GM18511 (cell line): ENCODE results near the gene KAT6B.
"Not testable (repeated sequence)": the region's sequence is repeated elsewhere in the genome, so short reads cannot be mapped to it uniquely, and the experiment has no call there.

Experiments used
- ATAC-seq: cut with Tn5 transposase; IDR thresholded peaks from one replicate; pipeline ENCODE4 v1.9.1; 2021; ENCODE audit warnings: mild to moderate bottlenecking, moderate library complexity; ENCODE audit not compliant: unreplicated experiment

Gene KAT6B

DNA sequence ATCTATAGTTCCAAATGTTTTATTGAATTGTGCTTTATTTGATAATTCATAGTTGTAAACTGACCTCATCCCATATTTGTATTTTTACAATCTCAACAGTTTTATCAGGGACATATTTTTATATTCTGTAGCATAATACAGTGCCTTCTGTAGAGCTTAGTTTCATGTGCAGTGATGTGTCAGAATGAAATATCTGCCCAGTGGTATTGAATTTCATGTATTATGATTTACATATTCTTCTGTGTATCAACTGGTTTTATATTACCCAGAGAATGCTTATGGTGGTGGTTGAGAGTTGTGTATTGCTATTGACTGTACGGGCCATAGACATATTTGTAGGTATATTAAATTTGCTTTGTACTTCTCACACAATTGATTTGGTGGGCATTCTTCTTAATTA is 89.9 kb downstream of the KAT6B start:
- no peak for ATAC-seq

DNA sequence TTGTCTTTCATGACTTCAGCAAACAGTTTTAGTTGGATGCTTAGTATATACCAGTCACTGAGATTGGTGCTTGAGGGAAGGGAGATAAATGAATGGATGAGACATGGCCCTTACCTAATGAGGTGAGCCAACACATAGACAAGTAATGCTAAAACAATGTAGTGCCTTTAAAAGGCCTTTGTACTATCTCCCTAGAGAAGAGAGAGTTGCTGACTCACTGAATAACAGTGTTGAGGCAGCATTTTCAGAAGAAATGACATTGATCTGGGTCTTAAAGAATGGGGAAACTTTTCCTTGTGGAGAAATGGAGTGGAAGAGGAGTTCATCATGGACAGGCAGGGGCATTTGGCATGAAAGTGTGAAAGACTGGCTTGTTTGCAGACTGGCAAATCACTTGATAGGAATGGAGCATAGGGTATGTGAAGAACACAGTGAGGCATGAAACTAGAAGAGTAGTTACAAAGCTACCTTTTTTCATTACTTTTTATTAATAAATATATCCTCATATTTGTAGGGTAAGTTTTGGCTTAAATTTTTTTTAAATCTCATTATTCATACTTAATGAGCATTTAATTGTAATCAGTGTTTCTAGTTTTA is 91.2 kb downstream of the KAT6B start:
- no peak for ATAC-seq

DNA sequence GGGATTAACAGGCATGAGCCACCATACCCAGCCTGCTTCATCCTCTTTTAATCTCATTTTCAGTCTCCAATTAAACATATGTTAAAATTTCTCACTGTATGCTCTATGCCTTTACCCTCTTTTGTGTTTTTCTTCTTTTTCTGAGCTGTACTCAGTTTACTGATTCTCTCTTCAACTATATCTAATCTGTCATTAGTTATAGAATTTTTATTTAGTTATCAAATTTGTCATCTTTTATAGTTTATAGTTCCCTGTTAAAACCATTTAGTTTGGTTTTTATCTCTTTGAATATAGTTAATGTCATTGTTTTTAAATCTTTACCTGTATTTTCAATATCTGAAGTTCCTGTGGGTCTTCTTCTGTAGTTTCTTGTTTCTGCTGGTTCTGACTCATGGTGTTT is 93.3 kb downstream of the KAT6B start:
- ATAC-seq, result no peak

DNA sequence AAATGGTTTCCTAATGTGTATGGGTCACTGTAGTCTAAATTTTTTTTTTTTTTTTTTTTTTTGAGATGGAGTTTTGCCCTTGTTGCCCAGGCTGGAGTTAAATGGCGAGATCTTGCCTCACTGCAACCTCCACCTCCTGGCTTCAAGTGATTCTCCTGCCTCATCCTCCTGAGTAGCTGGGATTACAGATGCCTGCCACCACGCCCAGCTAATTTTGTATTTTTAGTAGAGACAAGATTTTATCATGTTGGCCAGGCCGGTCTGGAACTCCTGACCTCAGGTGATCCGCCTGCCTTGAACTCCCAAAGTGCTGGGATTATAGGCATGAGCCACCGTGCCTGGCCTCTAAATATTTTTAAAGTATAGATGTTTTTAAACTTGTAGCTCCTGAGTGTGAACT is 94.7 kb downstream of the KAT6B start:
- not testable (repeated sequence) for ATAC-seq

DNA sequence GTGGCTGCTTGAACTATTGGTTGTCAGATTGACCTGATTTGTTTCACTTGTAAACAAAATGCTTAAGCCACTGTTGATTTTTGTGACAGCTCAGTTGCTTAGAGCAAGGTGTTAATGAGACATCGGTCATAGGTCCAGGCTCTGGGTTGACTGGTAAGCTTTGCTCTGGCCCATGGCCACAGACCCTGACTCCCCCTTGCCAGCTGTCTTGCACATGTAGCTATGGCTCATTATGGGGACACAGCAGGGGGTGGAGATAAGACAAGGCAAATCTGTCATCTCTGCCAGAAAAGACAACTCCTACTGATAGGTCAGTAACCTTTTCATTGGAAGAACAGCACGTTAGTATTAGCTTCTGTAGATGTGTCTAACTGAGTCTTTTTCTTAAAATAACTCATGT is 95.3 kb downstream of the KAT6B start:
- no peak for ATAC-seq

DNA sequence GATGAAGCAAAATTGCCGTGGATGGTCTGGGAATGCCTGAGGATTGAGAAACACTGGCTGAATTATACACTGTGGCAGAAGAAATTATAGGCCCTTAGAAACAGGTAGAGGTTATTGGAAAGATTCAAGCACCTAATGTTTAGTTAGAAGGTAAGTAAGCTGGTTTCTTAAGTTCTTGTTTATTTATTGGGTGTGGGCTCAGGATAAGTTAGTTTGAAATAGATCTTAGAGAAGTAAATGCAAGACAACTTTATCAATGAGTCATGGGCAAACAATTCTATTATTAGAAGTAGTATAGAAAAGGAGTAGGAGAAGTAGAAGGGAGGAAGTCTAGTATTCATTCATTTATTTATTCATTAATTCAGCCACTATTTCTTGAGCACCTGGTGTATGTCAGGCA is 96.5 kb downstream of the KAT6B start:
- no peak for ATAC-seq

DNA sequence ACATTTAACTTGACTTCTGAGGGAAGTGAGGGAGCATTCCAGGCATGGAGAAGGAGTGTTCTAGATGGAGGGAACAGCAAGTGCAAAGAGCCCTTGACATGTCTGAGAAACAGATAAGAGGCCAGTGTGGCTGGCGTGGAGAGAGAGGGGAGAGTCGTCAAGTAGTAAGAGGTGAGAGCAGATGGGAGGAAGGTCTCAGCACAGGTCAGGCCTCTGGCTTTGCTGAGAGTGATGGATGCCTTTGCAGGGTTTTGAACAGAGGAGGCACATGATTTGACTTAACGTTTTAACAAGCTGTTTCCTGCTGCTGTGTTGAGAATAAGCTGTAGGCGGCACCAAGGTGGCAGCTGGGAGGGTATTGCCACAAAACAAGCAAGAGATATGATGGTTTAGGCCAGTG is 97.2 kb downstream of the KAT6B start:
- ATAC-seq, result no peak

DNA sequence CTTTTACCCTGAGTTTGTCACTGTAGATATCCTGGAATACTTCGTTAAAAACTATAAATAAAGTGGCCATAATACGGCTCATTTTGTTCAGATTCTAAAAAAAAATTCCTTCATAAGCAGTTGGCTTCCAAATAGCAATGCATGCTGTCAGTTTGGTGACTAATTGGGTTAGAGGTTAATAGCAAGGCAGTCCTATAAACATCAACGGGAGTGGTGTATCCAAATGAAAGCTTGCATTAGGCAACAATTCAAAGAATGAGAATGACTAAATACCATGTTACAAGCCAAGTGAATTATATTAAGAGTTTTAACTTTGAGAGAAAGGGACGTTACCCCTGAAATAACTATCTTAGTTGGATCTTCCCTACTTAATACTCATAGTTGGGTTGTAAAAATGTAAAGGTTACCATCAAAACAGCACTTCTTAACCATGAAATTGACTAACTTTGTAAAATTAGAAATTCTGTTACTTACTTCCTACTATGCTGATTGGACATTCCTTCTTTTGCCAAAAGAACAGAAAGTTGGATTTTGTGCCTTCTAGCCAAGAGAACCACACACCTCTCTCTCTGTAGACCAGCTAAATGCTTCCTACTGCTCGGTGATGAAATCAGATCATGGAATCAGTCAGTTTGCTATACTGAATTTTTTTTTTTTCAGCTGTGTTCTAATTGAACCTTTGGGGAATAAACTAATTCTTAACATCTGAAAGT is 98.0 kb downstream of the KAT6B start:
- ATAC-seq, result no peak

DNA sequence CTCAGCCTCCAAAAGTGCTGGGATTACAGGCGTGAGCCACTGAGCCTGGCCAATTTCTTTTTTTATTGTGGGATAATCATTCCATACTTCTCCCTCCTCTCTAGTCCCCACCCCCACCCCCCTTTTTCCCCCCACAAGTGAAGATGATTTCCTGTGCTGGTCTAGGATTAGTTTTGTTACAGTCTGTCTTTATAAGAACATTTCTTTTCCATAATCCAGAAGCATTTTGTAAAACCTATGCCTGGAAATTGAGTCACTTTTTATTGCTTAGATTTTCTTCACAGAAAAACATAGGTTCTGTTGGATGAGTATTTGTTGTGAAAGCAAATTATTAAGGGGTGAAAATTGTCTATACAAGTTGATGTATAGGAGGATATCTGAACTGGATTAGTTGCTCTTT is 98.9 kb downstream of the KAT6B start:
- no peak for ATAC-seq

DNA sequence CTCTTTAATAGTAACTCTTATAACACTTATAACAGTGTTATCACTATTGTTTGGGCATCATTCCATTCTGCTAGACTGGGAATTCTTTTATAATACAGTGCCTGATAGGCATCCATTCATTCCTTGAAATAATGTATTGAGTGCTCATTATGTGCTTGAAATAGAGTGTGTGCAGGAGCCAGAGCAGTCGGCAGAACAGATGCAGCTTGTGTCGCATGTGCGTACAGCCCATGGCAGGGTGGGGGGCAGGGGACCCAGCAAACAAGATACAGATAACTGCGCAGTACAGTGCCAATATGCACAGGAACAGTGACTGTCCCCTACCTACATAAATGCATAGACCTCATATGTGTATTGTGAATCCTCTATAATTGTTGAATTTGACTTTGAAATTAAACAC is 99.3 kb downstream of the KAT6B start:
- no peak for ATAC-seq

DNA sequence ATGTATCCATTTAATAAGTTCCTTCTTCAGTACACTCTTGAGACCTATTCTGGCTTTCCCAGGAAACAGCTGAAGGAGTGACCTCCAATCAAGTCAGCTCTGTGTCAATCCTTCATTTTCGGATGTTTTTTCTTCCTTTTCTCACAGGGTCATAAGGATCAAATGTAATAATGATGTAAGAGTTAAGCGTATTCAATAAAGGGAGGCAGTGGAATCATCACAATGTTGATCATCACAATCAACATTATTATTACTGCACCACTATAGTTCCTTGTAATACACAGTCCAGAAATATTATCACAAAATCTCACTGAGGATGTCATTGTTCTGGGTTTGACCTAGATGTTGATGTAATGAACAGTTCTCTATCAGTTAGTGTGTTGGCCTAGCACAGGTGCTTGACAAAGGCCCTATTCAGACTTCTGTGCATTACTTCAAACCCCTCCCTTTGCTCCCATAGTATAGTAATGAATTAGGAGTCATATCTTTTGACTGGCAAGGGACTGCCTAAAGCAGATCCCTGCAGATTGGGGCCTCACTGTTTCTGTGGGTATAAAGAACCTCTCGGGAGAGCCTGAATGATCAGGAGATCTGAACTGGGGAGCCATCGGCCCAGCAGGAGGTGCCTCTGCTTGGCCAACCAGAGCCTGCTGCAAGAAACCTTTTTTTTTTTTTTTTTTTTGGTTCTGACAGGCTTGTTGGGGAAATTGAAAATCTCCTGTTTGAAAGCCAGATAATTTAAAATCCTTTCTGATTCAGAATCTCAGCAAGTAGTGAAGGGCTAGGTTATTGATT is 100.6 kb downstream of the KAT6B start:
- ATAC-seq, result no peak

DNA sequence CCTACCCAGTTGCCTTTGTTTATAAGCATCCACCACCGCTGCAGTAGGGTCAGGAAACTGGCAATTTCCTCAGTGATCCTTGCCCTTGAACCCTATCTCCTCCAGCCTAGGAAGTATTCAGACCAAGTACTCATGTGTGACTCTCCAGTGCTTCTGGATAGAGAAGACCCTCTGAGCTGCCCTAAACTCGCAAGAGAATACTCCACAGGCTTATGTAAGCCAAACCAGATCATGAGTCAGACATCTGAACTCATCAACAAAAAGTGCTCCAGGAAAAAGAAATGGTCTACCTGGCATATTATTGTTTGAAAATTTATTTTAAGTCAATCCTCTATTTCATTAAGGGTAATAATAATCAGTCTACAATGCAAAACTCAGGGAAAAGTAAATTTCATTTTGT is 101.3 kb downstream of the KAT6B start:
- ATAC-seq, result no peak

DNA sequence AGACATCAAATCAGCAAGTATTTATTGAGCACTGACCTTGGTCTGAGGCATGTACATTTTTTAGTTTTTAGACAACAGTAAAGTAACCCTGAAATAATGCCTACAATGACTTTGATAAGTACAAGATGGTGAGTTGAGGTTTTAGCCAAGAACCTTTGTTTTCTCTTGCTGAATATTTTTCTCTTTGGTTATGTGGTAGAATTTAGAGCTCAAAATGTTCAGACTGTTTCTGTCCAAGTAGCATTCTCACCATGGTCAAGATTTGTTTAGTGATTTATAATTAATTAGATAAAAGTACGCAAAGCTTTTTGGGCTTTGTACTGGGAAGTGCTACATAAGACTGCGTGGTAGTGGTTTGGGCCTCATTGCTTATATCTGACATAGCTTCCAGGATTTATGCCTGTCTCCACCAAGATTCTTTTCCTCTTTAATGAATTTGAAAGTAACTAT is 102.4 kb downstream of the KAT6B start:
- ATAC-seq, result no peak

DNA sequence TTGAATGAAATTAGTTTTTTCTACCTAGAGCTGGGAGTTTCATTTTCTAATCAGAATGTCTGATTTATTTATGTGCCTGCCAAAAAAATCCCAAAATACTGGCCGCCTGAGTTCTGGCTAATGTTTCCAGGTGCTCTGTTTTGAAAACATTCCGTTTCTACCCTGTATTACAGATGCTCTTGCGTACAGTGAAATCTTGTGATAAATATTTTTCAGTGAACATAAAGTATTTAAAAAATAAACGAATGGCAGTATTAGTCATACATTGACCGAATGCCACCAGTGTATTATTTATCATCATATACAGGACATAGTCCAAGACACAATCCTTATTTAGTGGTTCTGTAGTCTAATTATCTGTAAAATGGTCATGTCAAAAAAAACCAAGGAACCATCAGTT is 102.8 kb downstream of the KAT6B start:
- ATAC-seq, result no peak

DNA sequence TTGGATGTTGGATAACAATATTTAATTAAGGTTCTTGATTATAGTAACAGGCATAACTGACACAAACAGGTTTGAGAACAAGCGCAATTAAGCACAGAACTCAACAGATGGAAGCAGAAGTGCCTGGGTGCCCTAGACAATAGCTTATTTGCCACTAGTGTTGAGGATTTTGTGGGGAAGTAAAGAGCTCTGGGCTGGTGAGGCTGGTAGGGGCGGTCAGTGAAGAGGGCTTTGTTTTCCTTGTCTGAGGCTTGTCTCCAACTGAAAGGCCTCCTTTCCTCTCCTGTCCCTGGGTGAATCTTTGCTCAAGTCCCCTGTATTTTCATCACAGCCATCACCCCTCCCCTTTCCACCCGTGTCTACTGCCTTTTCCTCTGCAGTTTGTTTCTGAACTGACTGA is 104.6 kb downstream of the KAT6B start:
- no peak for ATAC-seq

DNA sequence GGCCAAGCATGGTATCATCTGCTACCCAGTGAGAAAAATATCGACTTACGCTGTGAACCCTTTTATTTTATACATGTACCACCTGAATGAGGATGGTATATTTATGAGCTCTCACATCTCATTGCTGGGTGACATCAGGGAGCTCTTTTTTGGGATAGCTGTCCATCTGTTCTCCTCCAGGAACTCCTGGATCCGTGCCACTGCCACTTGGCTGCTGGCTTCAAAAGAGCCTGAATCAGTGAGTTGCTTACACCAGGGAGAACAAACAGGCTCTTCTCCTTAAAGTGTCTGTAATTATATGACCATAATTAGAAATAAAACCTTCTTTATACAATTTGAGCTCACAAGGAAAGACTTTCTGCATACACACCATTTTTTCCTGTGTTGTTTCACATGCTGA is 106.2 kb downstream of the KAT6B start:
- no peak for ATAC-seq

DNA sequence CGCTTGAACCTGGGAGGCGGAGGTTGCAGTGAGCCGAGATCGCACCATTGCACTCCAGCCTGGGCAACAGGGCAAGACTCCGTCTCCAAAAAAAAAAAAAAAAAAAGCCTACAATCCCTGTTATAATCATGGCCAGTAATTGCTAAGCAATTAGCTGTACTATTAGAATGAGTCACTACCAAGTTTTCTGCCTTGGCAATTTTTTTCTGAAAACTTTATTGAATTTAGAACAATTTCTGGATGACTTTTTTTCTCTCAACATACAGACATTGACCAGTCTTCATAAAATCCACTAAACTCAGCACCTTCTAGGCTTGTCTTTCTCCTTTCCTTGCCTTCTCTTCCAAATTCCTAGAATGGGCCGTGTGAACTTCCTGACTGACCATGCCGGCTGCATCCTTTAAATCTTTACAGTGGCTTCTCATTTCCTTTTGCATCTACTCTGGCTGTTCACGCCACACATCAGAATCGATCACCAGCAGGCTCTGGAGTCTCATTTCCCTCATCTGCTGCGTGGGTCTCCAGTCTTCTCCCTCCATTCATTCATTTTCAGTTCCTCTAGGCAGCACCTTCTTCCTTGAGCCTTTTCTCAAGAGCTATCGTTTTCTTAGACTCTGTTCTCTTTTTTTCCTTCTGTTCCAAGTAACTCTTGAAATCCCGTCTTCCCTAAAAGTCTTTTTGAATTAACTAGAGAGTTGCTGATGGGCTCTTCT is 107.9 kb downstream of the KAT6B start:
- ATAC-seq, result no peak

DNA sequence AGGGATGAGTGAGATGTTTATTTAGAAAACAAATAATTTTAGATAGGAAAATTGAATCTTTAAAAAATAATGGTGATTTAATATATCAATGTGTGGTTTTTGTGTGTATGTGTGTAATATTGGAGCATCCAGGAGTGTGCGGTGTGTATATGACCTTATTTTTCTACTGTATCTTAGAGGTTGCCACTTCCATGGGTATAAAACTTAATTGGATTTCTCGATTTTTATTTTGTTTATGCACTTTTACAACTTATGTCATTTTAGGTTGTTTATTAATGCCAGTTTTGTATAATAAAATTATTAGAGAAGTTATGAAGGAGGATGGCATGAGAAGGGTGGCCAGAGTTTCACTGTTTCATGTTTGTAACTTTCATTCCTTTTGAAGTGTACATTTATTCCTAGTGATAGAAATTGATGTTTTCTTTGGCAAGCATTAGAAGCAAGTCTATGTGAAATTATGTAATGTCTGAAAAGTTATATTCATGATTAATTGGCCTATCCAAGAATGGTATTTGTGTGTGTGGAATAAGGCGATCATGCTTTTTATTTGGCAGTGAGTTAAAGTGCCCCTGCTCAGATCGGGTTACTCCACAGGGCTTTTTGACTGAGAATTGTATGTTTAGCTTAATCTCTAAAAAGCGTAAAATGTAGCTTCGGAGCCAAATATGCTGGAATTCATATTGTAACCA is 110.3 kb downstream of the KAT6B start:
- no peak for ATAC-seq

DNA sequence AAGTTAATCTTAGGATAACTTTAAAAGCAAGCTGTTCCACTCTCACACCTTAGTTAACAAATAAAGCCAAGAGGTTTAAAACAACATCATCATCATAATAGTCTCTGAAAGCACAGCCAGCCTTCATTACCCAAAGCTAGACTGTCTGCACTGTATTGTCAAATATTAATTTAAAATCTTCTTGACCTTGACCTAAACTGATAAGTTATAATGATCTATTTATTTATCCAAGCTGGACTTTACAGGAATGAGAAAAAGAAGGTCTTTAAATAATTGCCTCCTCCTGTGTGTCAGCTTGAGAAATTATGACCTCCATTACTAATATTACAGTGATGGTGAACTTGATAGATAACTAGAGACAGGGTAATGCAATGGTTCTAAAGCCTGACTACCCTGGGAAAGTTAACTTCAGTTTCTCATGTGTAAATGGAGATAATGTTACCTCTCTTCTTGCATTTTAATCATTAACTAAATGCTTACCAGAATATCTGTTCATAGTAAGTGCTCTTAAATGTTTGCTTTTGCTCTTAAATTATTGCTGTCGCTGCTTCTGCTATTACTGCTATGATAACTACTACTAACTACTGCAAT is 111.0 kb downstream of the KAT6B start:
- no peak for ATAC-seq

DNA sequence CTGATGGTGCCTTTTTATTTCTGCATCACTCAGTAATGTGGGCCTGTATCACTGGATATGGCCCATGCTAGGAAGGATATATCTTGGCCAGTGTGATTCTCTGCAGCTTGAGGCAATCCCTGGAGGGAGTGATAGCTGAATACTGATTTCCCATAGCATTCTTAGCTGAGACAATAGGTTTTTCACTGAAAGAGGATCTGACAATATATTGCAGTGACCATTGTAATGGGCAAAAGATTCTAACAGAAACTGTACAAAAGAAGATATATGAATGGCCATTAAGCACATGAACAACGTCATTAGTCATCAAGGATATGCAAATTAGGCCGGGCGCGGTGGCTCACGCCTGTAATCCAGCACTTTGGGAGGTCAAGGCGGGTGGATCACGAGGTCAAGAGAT is 117.8 kb downstream of the KAT6B start:
- ATAC-seq, result no peak
